Fibroblast of pulmonary artery (primary cell): Measurements from ENCODE around the gene STAU1.

Source experiments
- DNase-seq: peaks from one replicate; pipeline ENCODE4 v3.0.0-alpha.2; 2010; ENCODE audit warnings: low read depth
- H3K4me3 ChIP-seq: replicated peaks from 2 replicates; pipeline ENCODE4 v1.5.1; 2011; ENCODE audit warnings: low read depth, mild to moderate bottlenecking, control low read depth, low read length, moderate library complexity
- TF ChIP-seq, protein P1 (sequence below): IDR thresholded peaks from 2 replicates; pipeline ENCODE4 v1.5.1; 2011; ENCODE audit warnings: mild to moderate bottlenecking, control low read depth, low read length, inconsistent platforms; ENCODE audit errors: missing control alignments

Gene STAU1

DNA sequence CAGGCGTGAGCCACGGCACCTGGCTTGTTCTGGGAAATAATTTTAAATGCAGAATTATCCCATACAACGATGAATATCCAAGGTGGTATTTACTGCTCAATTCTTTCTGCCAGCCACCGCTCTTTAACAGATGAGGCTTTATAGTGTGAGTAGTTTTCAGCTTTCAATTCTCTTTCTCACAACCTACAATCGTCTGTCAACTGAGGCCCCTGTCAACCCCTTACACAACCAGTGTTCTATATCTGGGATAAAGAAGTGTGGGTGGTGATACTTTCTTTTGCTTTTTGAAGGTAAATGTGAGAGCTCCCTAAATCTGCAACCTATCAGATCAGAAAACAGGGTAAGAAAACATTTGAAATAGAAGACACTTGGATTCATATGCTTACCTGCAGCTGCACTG, 22.5 kb downstream of the STAU1 start:
- TF ChIP-seq, protein P1, sequence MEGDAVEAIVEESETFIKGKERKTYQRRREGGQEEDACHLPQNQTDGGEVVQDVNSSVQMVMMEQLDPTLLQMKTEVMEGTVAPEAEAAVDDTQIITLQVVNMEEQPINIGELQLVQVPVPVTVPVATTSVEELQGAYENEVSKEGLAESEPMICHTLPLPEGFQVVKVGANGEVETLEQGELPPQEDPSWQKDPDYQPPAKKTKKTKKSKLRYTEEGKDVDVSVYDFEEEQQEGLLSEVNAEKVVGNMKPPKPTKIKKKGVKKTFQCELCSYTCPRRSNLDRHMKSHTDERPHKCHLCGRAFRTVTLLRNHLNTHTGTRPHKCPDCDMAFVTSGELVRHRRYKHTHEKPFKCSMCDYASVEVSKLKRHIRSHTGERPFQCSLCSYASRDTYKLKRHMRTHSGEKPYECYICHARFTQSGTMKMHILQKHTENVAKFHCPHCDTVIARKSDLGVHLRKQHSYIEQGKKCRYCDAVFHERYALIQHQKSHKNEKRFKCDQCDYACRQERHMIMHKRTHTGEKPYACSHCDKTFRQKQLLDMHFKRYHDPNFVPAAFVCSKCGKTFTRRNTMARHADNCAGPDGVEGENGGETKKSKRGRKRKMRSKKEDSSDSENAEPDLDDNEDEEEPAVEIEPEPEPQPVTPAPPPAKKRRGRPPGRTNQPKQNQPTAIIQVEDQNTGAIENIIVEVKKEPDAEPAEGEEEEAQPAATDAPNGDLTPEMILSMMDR, result no peak

DNA sequence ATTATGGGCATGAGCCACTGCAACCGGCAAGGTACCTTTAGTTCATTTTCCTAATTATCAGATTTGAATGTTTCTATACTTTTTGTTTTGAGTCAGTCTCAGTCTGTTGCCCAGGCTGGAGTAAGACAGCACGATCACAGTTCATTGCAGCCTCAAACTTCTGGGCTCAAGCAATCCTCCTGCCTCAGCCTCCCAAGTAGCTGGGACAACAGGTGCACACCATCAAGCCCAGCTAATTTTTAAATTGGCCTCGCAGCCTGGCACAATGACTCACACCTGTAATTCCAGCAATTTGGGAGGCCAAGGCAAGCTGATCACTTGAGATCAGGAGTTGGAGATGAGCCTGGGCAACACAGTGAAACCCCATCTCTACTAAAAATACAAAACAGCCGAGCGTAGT, 24.4 kb downstream of the STAU1 start:
- TF ChIP-seq, protein P1, result no peak
- no peak for DNase-seq
- no peak overlapping the region for H3K4me3 ChIP-seq

More for the DNA sequence above, 22.5 kb downstream of the STAU1 start:
- no peak for DNase-seq
- H3K4me3 ChIP-seq, result no peak overlapping the region

GRCh38 chr20:49161428-49162152, 26.5 kb downstream of the STAU1 start:
- H3K4me3 ChIP-seq, result no peak overlapping the region
- TF ChIP-seq, protein P1, result no peak
- DNase-seq, result no peak

DNA sequence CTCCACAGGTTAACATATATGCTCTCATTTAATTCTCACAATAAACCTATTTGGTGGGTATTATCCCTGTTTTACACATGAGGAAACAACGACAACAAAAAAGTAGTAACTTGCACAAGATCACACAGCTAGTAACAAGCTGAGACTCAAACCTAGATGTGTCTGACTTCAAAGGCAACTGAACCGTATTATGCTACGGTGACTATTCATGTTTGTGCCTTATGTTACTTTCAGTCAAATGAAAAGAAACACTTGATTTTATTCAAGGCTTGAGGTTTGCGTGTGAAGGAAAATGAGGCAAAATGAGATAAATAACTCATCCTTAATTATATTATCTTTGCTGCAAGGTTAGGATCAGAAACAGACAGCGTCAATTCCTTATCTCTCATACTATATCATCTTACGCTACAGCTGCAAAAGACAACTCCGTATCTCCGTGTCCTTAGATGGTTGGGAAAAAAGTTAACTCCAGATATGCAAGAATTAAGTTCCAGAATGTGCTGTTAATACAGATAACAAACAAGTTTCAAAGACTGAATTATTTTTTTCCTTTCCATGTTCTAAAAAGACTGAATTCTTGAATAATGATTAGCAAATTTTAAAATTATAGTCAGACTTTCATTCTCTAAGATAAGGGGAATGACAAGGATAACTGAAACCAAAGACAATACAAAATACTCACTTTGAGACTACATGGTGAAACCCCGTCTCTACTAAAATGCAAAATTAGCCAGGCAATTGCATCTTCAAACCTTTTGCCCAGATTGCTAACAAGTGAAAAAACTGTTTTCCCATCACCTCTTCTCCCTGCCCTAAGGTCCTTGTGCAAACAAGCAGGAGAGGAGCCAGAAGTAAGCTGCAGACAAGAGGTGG, 27.8 kb downstream of the STAU1 start:
- TF ChIP-seq, protein P1, result no peak

GRCh38 chr20:49157146-49157545, 31.0 kb downstream of the STAU1 start:
- no peak for DNase-seq
- TF ChIP-seq, protein P1, result no peak
- no peak overlapping the region for H3K4me3 ChIP-seq

More for the DNA sequence above, 27.8 kb downstream of the STAU1 start:
- no peak overlapping the region for H3K4me3 ChIP-seq
- no peak for DNase-seq

GRCh38 chr20:49156481-49156880, 31.7 kb downstream of the STAU1 start:
- no peak for DNase-seq
- TF ChIP-seq, protein P1, result no peak
- H3K4me3 ChIP-seq, result no peak overlapping the region
